GM21529 (cell line): ENCODE measurements around the gene KMT2E.
"Not testable (repeated sequence)": the region's sequence is repeated elsewhere in the genome, so short reads cannot be mapped to it uniquely, and the experiment has no call there.

Source experiments
- ATAC-seq: cut with Tn5 transposase; IDR thresholded peaks from one replicate; pipeline ENCODE4 v1.9.1; 2021; ENCODE audit not compliant: unreplicated experiment

Gene KMT2E

DNA sequence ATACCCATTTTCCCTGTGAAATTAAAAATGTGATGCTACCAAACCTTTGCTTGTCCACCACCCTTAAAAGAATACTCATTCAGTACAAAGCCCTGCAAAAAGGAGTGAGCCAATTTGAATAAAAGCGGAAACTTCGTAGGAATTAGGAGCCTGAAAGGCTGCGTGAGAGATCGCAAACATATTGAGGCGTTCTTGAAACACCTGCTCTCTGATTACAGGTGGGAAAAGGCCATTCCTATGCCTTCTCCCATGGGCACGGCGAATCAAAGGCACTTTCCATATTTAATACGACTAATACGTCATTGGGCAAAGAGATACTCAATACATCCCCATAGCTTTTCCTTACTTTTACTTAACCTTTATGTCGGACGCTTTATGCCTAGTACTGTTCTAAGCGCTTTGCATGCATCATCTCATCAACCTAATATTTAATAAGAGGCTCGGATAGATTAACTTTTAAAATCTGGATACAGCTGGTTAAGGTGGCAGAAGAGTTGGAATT lies 30.9 kb upstream of the KMT2E start:
- ATAC-seq: no peak

DNA sequence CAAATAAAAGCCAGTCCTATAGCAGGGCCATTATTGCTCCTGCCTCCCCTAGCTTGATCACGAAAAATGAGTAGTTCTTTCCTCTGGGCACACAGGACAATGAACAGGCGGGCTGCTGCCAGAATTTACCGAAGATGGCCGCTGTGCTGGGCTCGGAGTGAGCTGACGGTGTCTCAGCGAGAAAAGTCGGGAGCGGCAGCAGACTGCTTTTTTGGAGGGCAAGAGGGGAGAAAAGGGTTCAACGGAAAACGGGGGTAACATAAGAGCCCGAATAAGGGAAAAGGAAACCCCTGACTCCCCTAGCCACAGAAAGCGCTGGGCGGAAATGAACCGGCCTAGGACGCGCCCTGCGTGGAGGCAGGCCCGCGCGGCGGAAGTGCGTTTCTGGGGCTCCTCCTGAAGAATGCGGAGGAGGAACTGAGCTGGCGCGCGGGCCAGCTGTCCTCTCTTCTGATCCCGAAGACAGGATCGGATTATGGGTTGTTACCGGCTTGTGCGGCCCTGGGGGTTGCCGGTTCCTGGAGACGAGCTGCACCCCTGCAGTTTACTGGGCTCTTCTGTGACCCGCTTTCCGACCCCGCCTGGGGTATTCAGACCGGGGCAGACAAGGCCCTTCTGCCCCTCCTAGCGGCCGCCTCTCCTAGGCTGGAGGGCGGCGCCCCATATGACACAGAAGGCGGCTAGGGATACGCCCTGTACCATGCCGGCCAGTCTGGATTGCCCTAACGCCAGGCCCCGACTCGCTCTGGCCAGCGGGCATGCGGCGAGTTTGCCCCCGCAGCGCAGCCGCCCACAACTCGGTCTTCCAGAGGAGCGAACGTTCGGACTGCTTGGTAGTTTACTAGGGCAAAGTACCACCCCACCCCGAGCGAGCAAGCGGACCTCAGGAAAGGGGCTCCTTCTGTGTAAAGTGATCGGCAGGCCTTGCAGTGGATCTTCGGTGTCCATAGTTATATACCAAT lies 30.1 kb upstream of the KMT2E start:
- ATAC-seq: peak; percentile 88

DNA sequence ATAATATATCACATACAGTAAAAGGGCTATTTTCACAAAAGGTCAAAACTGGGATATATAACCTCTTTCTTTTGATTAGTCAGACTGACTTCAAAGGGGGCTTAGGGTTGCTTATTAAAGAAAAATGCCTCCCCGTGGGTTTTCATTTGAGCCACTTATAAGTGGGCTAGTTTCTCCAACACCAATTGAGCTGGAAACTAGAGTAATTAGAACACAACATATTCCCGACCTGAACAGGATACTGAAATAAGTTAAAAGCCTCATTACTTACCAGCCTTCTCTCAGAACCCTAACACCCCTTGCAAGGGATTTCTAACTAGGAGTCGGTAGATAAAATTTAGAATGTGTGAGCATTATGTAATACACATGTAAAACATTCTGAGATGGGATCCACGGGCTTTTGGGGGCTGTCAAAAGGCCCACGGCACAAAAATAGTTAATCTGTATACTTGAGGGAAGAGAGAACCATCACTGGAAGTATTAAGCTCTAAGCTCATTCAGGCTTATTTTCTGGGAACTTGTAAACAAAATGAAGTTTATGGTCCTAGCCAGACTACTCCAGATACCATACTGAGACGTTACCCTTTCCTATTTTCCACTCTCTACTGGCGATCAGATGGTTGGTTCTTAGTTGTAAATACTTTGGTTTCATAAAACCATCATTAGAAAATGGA lies 29.3 kb upstream of the KMT2E start:
- no peak for ATAC-seq

DNA sequence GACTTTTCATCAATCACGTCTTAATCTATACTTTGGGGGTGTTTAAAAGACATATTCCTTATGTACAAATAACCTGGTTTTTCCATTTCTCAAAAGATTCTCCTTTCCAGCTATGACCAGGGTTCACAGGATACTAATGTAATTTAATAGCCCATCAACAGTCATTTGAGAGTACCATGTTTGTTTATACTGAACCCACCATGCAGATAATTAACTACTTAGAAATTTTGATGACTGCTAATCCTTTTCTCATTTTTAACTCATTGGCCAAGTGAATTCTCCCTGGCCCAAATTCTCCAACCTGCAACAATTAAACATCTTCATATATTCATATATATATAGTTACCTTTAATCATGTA lies 28.8 kb upstream of the KMT2E start:
- ATAC-seq: no peak

DNA sequence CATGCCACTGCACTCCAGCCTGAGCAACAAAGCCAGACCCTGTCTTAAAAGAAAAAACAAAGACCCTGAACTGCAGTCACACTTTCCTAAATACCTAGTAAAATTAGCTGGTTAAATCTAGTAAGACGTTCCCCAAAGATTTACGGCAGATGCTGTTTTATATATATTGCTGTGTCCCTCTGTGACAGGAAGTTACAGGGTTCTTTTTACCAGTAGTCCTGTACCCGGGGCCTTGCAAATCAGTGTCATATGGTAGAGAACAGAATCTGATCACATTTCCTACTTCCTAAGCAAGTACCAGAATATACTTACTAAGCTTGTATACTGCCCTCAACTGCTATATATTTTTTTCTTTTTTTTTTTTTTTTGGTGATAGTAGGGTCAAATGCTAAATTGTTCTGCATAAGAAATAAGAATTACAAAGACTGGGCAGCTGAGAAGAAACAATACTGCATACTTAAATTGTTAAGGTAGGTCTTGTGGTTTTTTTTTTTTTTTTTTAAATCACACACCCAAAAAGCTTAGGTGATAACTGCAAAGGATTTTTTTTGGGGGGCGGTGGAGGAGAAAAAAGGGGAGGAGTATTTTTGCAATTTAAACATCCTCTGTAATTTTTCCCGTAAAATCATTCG lies 27.3 kb upstream of the KMT2E start:
- ATAC-seq: no peak

DNA sequence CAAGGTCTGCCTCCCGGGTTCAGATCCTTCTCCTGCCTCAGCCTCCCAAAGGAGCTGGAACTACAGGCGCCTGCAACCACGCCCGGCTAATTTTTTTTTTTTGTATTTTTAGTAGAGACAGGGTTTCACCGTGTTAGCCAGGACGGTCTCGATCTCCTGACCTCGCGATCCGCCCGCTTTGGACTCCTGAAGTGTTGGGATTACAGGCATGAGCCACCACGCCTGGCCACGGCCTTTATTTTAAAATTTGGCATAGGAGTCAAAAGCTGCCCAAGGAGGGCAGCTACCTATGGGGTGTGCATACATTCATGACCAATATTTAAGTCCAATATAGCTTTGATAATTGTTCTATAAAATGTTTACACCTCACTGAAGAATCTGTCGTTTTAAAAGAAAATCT lies 26.6 kb upstream of the KMT2E start:
- not testable (repeated sequence) for ATAC-seq

DNA sequence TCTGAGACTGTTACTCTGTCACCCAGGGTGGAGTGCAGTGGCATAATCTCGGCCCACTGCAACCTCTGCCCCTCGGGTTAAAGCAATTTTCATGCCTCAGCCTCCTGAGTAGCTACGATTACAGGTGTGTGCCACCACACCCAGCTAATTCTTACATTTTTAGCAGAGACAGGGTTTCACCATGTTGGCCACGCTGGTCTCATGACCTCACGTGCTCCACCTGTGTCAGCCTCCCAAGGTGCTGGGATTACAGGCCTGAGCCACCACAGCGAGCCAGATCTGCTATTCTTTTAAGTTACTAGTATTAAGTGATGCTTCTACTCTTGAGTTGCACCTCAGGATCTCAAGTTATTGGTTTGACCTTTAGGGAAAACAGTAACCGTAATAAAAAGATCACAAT lies 23.0 kb upstream of the KMT2E start:
- no peak for ATAC-seq

DNA sequence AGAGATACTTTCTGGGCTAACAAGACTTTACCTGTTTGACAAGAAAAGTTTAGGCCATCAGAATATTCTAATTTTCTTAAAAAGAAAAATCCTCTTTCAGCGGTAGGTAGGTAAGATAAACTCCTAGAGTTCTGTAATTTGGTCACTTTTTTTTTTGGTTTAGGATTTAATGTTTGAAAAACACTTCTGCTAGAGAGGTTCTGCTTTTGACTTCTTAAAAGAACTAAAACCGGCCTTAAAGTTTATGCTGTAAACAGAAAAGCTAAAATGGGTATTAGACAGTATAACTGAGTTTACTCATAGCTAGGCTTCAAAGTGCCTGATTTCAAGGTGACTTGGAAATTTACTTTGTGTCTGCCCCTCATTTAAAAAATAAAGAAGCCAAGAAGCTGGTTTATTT lies 21.7 kb upstream of the KMT2E start:
- no peak for ATAC-seq

DNA sequence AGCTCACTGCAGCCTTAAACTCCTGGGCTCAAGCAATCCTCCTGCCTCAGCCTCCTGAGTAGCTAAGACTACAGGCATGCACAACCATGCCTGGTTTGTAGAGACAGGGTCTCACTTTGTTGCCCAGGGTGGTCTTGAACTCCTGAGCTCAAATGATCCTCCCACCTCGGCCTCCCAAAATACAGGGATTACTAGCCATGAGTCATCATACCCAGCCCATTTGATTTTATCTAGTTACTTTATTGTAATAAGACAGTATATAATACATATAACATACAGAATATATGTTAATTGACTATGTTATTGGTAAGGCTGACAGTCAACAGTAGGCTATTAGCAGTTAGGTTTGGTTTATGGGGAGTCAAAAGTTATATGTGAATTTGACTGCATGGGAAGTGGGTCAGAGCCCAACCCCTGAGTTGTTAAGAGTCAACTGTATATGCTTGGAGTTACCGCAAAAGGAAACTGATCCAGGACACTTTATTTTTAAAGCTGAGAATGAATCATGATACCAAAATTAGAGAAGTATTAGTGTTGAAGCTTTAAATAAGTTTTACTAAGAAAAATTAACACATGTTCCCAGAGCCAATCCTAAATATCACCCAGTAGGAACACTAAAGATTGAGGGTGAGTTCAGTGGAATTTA lies 20.7 kb upstream of the KMT2E start:
- ATAC-seq: no peak

DNA sequence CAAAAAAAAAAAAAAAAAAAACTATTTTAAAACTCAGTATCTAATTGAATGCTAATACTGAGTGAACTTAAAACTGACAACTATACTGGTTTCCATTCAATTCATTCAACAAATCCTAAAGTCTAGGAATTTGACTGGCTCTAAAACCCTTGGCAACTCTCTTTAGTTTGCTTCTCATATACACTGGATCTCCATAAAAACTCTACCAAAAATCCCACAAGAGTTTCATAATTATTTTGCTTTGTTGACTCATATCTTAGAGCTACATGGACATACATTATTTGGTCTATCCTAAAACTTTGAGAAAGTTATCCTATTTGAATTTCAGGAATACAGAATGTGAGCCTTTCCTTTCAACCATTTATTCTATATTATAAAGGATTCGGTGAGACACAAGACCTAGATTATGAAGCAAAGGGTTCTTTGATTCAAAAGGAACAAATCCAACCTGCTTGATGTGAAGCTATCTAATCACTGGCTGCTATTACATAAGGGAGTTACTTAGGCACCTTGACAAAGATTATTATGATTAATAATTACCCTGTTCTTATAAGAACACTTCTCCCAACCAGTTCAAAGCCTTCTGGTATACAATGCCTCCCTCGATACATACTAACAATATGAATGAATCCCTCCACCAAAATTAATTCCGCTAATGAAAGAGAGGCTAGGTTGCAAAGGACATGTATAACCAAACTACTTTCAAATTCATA lies 15.8 kb upstream of the KMT2E start:
- ATAC-seq: no peak

DNA sequence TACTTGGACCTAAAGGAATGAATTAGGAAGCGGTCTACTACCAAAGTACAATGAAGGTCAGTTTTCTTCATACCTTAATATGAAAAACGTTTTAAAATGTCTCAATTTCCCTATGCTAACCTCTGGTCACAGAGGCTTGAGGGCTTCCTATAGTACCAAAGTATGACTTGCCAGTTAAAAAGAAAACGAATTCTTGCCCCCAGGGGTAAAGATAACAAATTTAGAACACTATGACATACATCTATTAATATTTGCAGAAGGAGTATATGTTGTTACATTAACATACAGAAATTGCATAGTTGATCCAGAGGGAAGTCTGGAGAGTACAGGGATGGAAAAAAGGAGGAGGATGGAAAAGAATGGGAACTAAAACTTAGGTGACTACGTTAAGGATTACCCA lies 13.8 kb upstream of the KMT2E start:
- no peak for ATAC-seq

DNA sequence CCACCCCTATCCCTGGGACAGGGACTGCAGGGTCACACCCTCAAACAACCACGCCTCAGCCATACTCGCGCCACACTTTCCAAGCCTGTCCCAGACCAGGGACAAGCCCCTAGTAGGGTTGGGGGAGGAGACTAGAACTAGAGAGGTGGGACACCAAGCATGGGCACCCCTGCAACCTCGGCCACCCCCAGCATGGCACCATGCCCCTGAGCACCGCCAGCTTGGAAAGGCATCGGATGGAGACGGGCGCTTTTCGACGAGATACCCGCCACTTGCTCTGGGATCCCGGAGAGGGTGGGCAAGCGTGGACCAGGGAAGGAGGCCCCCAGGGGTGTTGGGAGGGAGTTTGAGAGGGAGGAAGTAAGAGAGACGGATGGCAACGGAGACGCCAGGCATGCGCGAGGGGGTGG lies 13.1 kb upstream of the KMT2E start:
- no peak for ATAC-seq

DNA sequence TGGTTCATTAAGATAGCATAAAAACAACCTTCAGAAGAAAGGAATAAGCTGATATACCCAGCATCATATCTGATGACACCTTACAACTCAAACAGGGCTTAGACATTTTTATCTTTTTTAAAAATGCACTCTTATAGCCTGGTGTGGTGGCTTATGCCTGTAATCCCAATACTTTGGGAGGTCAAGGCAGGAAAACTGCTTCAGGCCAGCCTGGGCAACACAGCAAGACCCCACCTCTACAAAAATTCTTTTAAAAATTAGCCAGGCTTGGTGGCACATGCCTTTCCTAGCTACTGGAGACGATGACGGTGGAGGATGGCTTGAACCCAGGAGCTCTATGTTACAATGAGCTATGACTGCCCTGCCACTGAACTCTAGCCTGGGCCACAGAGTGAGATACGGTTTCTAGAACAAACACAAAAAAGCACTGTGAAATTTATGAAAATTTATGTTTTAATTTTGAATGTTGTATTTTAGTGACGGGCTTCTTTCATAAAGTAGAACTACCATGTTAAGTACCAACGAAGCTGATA lies 12.3 kb upstream of the KMT2E start:
- no peak for ATAC-seq

DNA sequence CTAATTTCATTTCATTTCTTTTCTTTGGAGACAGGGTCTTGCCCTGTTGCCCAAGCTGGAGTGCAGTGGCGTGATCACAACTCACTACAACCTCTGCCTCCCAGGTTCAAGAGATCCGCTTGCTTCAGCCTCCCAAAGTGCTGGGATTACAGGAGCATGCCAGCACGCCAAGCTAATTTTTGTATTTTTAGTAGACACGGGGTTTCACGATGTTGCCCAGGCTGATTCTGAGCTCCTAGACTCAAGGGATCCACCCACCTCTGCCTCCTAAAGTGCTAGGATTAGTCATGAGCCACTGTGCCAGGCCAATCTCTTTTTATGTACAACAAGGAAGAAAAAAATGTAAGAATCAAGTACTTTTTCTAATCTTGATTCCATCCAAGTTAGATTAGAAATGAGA lies 10.7 kb upstream of the KMT2E start:
- no peak for ATAC-seq

DNA sequence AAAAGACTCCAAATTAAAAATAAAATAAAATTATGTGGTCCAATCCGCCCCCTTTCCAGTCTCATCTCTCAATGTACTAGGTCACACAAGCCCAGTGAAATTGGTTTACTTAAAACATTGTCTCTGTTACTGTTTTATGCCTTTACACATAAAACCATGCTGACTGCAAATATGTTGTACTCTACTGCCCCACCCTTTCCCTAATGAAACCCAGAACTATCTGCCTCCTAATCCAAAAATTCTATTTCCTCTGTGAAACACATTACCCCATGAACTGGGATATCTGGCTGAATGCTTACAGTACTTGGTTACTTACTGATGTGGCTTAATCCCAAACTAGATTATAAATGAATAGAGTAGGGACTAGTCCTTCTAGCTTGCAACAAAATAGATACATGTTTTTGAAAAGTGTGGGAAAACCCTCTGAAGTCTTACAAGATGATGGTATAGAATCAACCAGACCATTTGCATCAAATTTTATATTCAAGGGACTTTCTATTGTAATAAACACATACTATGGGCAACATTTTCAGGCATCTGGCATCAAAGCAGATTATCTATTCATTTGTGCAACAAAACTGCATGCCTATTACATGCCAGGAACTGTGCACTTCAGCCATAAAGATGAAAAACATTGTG lies 10.0 kb upstream of the KMT2E start:
- no peak for ATAC-seq

DNA sequence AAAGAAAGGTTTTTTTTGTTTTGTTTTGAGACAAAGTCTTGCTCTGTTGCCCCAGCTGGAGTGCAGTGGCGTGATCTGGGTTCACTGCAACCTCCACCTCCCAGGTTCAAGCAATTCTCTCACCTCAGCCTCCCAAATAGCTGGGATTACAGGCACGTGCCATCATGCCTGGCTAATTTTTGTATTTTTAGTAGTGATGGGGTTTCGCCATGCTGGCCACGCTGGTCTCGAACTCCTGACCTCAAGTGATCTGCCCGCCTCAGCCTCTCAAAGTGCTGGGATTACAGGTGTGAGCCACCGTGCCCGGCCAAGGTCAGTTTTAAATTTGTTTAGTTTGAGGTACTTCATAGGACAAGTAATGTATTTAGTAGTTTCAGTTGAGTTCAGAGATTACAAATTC lies 9.0 kb upstream of the KMT2E start:
- ATAC-seq: not testable (repeated sequence)

DNA sequence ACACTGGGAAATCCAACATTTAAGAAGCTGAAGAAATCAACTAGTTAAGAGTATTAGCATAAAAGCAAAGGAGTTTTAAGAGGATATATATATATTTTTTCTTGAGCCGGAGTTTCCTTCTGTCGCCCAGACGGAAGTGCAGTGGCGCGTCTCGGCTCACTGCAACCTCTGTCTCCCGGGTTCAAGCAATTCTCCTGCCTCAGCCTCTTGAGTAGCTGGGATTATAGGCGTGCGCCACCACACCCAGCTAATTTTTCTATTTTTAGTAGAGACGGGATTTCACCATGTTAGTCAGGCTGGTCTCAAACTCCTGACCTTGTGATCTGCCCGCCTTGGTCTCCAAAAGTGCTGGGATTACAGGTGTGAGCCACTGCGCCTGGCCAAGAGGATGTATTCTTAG lies 8.5 kb upstream of the KMT2E start:
- not testable (repeated sequence) for ATAC-seq

DNA sequence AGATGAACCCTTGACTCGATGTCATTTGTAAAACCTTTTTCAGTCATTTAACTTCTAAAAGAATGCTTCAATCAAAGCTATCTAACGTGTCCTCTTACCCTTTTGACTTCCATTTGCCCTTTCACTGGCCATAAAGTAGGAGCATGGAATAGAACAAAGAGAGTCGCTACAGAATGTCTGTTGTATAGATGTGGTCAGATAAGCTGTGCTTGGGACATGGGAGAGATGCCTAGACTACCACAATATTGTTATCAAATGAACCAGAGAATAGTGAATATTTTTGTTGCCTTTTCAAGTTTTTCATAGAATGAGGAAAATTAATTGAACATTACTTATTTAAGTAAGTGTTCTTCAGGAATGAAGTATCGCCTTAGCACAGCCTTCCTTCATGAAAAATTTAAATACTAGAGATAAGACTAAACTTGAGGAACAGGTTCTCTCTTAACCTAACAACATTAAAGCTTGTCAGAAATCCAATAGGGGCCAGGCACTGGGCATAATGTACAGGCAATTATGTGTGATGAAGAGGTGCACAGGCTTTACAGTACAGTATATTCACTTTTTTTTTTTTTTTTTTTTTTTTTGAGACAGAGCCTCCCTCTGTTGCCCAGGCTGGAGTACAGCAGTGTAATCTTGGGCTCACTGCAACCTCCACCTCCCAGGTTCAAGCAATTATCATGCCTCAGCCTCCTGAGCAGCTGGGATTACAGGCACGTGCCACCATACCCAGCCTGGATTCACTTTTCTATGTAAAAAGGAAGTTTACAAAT lies 7.5 kb upstream of the KMT2E start:
- ATAC-seq: no peak

DNA sequence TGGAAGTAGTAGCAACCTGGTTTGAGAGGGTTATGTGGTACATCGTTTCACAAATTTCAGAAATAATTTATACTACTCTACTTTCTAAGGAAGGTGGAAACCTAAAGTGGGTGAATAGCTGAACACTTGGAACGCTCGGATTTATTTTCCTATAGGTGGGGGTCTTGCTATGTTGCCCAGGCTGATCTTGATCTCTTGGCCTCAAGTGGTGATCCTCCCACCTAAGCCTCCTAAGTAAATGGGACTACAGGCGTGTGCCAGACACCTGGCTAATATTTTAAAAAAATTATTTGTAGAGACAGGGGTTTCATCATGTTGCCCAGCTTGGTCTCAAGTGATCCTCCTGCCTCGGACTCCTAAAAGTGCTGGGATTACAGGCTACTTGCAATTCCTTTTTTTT lies 6.7 kb upstream of the KMT2E start:
- ATAC-seq: no peak
